Activated T-cell treated with anti-CD3 and anti-CD28 coated beads, Interleukin-2, amount 50 U/mL, for 72 hours (primary cell): Measurements from ENCODE around the gene OLFM1. TPM values are rescaled to one million over a fixed set of nuclear protein-coding genes. Genes with fewer than 3 reads are reported as not detected.

Experiments
- total RNA-seq, 2 donors: library from RNA; stranded (reverse); gene quantifications; one replicate each; pipeline ENCODE4 v1.2.3, GENCODE V29; 2022

Gene OLFM1
- total RNA-seq, 2 donors from 2014 or later = 0.70 TPM; not detected in 1

Other genes starting within 250 kb of the OLFM1 start
- gene FCN2, start 206.9 kb upstream of the OLFM1 start, total RNA-seq = not detected
- not detected for gene FCN1, start 169.8 kb upstream of the OLFM1 start, total RNA-seq